Glutamatergic neuron (in vitro differentiated cells): Measurements from ENCODE around the gene KRTAP27-1. TPM values are rescaled to one million over a fixed set of nuclear protein-coding genes. Genes with fewer than 3 reads are reported as not detected.

Experiments used
- DNase-seq: peaks from one replicate; pipeline ENCODE4 v3.0.0; 2022
- H3K27ac Mint-ChIP-seq: one replicate; pipeline ENCODE4 v1.8.0; 2020; ENCODE audit warnings: mild to moderate bottlenecking, mixed read lengths, inconsistent platforms; ENCODE audit not compliant: unreplicated experiment
- H3K27me3 Mint-ChIP-seq: one replicate; pipeline ENCODE4 v1.8.0; 2020; ENCODE audit warnings: mild to moderate bottlenecking, moderate library complexity, mixed read lengths, inconsistent platforms; ENCODE audit not compliant: unreplicated experiment
- H3K36me3 Mint-ChIP-seq: one replicate; pipeline ENCODE4 v1.8.0; 2020; ENCODE audit warnings: mild to moderate bottlenecking, mixed read lengths, inconsistent platforms; ENCODE audit not compliant: unreplicated experiment
- H3K4me1 Mint-ChIP-seq: one replicate; pipeline ENCODE4 v1.8.0; 2020; ENCODE audit warnings: mild to moderate bottlenecking, low read depth, mixed read lengths, inconsistent platforms; ENCODE audit not compliant: unreplicated experiment
- H3K4me3 Mint-ChIP-seq: one replicate; pipeline ENCODE4 v1.8.0; 2020; ENCODE audit warnings: mild to moderate bottlenecking, mixed read lengths, inconsistent platforms; ENCODE audit not compliant: unreplicated experiment
- H3K9me3 Mint-ChIP-seq: one replicate; pipeline ENCODE4 v1.8.0; 2020; ENCODE audit warnings: mild to moderate bottlenecking, moderate library complexity, mixed read lengths, inconsistent platforms; ENCODE audit not compliant: unreplicated experiment
- CTCF ChIP-seq: fragments of 200-600 bp; sonication (generic); IDR thresholded peaks from one replicate; pipeline ENCODE4 v1.5.0; 2021; ENCODE audit not compliant: partially characterized antibody, unreplicated experiment
- total RNA-seq: library from RNA; stranded (reverse); fragmentation: NEBNext Ultra II Directional; extraction: Animal tissue kit (Norgen Biotek cat#: 25700); gene quantifications from one replicate; pipeline ENCODE4 v1.2.1, GENCODE V29; 2021; ENCODE audit not compliant: unreplicated experiment

Gene KRTAP27-1
- total RNA-seq, 1 donor from 2014 or later, result not detected

- H3K9me3 Mint-ChIP-seq, result no peaks in the 10 kb centered on the region
- DNase-seq, result no peak
- no peak for TF ChIP-seq CTCF
- H3K36me3 Mint-ChIP-seq, result no peaks in the 10 kb centered on the region
- H3K4me3 Mint-ChIP-seq, result no peak overlapping the region
- H3K27ac Mint-ChIP-seq, result no peak overlapping the region
- H3K27me3 Mint-ChIP-seq, result peaks cover 2% of the 10 kb centered on the region
- H3K4me1 Mint-ChIP-seq, result no peaks in the 10 kb centered on the region
These were observed 8.2 kb downstream of the KRTAP27-1 start for GRCh38 chr21:30329203-30329875.

GRCh38 chr21:30326390-30326789 lies 11.1 kb downstream of the KRTAP27-1 start:
- no peak for TF ChIP-seq CTCF
- DNase-seq, result no peak
- Mint-ChIP-seq H3K4me1 (no peaks in the 10 kb centered on the region), H3K4me3 (no peak overlapping the region), H3K27ac (no peak overlapping the region), H3K9me3 (peaks cover 1% of the 10 kb centered on the region), H3K27me3 (peaks cover 2% of the 10 kb centered on the region), H3K36me3 (no peaks in the 10 kb centered on the region)

- no peak for DNase-seq
- no peak within 1 kb of the TSS for H3K4me3 Mint-ChIP-seq
- no peak for TF ChIP-seq CTCF
- H3K9me3 Mint-ChIP-seq, result peaks cover 1% of the 10 kb centered on the region
- H3K27ac Mint-ChIP-seq, result no peak within 1 kb of the TSS
- H3K36me3 Mint-ChIP-seq, result no peaks in the 10 kb centered on the region
- H3K4me1 Mint-ChIP-seq, result no peaks in the 10 kb centered on the region
- no peaks in the 10 kb centered on the region for H3K27me3 Mint-ChIP-seq
These were observed 17.3 kb downstream of the KRTAP27-1 start, which contains the start of gene KRTAP26-1 for GRCh38 chr21:30320215-30320614. KRTAP26-1 (minus strand) TSS chr21:30320315; CDS start chr21:30320035, 280 bp downstream.

GRCh38 chr21:30315701-30316100 lies 21.8 kb downstream of the KRTAP27-1 start:
- no peak overlapping the region for H3K4me3 Mint-ChIP-seq
- no peaks in the 10 kb centered on the region for H3K4me1 Mint-ChIP-seq
- no peaks in the 10 kb centered on the region for H3K36me3 Mint-ChIP-seq
- no peaks in the 10 kb centered on the region for H3K9me3 Mint-ChIP-seq
- H3K27ac Mint-ChIP-seq, result no peak overlapping the region
- no peak for DNase-seq
- no peak for TF ChIP-seq CTCF
- no peaks in the 10 kb centered on the region for H3K27me3 Mint-ChIP-seq

- TF ChIP-seq CTCF, result no peak
- Mint-ChIP-seq H3K36me3 (no peaks in the 10 kb centered on the region), H3K27me3 (no peaks in the 10 kb centered on the region), H3K9me3 (no peaks in the 10 kb centered on the region), H3K4me3 (no peak overlapping the region), H3K4me1 (no peaks in the 10 kb centered on the region), H3K27ac (no peak overlapping the region)
- DNase-seq, result no peak
These were observed 30.6 kb downstream of the KRTAP27-1 start for GRCh38 chr21:30306884-30307283.
